Islet precursor cell (in vitro differentiated cells): Measurements from ENCODE around the gene UPK2.

Experiments used
- DNase-seq: peaks from one replicate; pipeline ENCODE4 v3.0.0-alpha.2; 2018

The UPK2 gene

GRCh38 chr11:118996926-118997626 lies 41.0 kb downstream of the UPK2 start:
- DNase-seq, result no peak

DNA sequence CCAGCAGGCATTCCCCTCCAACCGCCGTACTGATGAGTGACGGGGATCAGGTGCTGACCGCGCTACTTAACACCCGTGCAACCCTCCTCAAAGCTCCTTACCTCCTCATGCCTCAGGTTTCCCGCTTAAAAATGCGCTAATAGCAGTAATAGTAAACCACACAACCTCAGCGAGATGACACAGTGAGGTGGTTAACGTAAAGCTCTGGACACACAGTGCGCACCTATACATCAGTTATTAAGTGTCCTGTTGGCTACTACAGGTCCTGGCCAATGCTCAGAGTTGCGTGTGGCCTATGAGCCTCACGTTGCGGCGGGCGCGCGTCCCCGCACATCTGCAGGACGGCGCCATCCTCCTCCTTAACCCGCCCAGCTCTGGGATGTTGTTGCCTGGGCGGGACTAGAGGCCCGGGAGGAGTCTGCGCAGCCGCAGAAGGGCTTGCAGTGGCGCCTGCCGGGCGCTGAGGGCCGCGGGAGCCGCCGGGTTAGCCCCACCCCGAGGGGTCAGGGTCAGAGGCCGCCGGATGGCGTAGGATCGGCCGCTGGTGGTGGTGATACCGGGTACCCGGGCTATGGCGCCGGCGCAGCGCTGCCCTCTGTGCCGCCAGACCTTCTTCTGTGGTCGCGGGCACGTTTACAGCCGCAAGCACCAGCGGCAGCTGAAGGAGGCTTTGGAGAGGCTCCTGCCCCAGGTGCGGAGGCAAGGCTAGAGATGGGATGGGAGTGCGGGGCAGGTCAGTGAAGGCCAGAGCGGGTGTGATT lies 41.7 kb downstream of the UPK2 start, which contains the start of gene CENATAC:
TSS of gene CENATAC (plus strand) at position 512 of the 761 bp plus-strand sequence. CDS start at position 572, 60 bp downstream.
- DNase-seq, result peak; percentile 98

DNA sequence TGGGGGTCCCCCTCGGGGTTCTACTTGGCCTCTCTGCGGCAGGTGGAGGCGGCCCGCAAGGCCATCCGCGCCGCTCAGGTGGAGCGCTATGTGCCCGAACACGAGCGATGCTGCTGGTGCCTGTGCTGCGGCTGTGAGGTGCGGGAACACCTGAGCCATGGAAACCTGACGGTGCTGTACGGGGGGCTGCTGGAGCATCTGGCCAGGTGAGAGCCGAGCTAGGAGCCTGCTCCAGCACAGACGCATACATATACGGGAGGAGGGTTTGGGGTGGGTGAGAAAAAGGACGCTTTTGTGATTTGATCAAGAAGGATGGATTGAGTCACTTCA lies 42.3 kb downstream of the UPK2 start:
- peak; percentile 60 for DNase-seq

- DNase-seq, result peak; percentile 90
These were observed 42.7 kb downstream of the UPK2 start for GRCh38 chr11:118998822-118999221.

- no peak for DNase-seq
These were observed 44.8 kb downstream of the UPK2 start for GRCh38 chr11:119000906-119001305.

DNA sequence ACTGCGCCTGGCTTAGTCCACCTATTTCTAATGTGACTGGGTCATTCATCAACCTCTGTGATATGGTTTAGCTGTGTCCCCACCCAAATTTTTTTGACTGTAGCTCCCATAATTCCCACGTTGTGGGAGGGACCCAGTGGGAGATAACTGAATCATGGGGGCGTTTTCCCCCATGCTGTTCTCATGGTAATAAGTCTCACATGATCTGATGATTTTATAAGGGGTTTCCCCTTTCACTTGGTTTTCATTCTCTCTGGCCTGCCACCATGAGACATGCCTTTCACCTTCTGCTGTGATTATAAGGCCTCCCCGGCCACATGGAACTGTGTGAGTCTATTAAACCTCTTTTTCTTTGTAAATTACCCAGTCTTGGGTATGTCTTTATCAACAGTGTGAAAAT lies 50.6 kb downstream of the UPK2 start:
- no peak for DNase-seq
